Panc1 (cell line): ENCODE data around the gene SERTAD1. TPM values are rescaled to one million over a fixed set of nuclear protein-coding genes. Genes with fewer than 3 reads are reported as not detected.

Source experiments
- ATAC-seq: fragments of 200-7000 bp; cut with Tn5 transposase; 2 replicates; pipeline ENCODE4 v1.9.1; 2020; ENCODE audit warnings: mild to moderate bottlenecking, moderate library complexity
- BruUV-seq: library from RNA; stranded (reverse); fragments of 400-500 nt; replicated peaks from 2 replicates; lab custom pipeline; 2021; lab: Mats Ljungman, UMichigan
- CTCF ChIA-PET: fragments of 300-600 bp; sonication (Branson Sonifier 250); formaldehyde crosslinking; loops from one replicate; lab custom pipeline; 2022; ENCODE audit warnings: antibody characterized with exemption; lab: Charles Lee
- POLR2A ChIA-PET: fragments of 300-600 bp; sonication (Branson Sonifier 250); formaldehyde crosslinking; loops from one replicate; lab custom pipeline; 2022; ENCODE audit warnings: antibody characterized with exemption; lab: Charles Lee
- DNase-seq: peaks from one replicate; pipeline ENCODE4 v3.0.0-alpha.2; 2010; ENCODE audit warnings: low read depth, low spot score
- H3K27ac ChIP-seq: 2 replicates; pipeline ENCODE4 v1.5.1; 2011; ENCODE audit warnings: mild to moderate bottlenecking, low read length, inconsistent platforms
- H3K27me3 ChIP-seq: fragments of 200-500 bp; sonication (Bioruptor generic); 2 replicates; pipeline ENCODE4 v1.6.0; 2014; ENCODE audit warnings: low read length, inconsistent platforms; ENCODE audit not compliant: control insufficient read depth, insufficient read depth
- H3K36me3 ChIP-seq: fragments of 200-500 bp; sonication (Bioruptor generic); 2 replicates; pipeline ENCODE4 v1.5.1; 2014; ENCODE audit warnings: inconsistent platforms, mild to moderate bottlenecking, low read length, moderate library complexity; ENCODE audit not compliant: control insufficient read depth, insufficient read depth
- H3K4me1 ChIP-seq: 2 replicates; pipeline ENCODE4 v1.5.1; 2011; ENCODE audit warnings: inconsistent platforms, mild to moderate bottlenecking, low read length, moderate library complexity; ENCODE audit not compliant: control insufficient read depth, insufficient read depth
- H3K4me3 ChIP-seq, 2 experiments: 2 replicates each; pipeline ENCODE4 v1.5.1; 2011 to 2012; ENCODE audit warnings: low read depth in 2 of 2, low read length in 2 of 2, mild to moderate bottlenecking in 2 of 2, inconsistent platforms in 1 of 2, moderate library complexity in 1 of 2
- H3K9me3 ChIP-seq: fragments of 200-500 bp; sonication (Bioruptor generic); 2 replicates; pipeline ENCODE4 v1.5.1; 2014; ENCODE audit warnings: low read depth, mild to moderate bottlenecking, inconsistent platforms, low read length, moderate library complexity; ENCODE audit not compliant: control insufficient read depth, insufficient read depth
- CTCF ChIP-seq: fragments of 450-650 bp; IDR thresholded peaks from 2 replicates; pipeline ENCODE4 v1.5.1; 2017; ENCODE audit warnings: mild to moderate bottlenecking
- POLR2AphosphoS5 ChIP-seq: IDR thresholded peaks from 2 replicates; pipeline ENCODE4 v1.6.1; 2012; ENCODE audit warnings: mild to moderate bottlenecking, low read depth, low read length, moderate library complexity
- SIN3A ChIP-seq: IDR thresholded peaks from 2 replicates; pipeline ENCODE4 v1.6.1; 2012; ENCODE audit warnings: low read depth, mild to moderate bottlenecking, low read length, moderate library complexity, borderline replicate concordance; ENCODE audit not compliant: insufficient read depth
- TCF7L2 ChIP-seq: IDR thresholded peaks from 2 replicates; pipeline ENCODE4 v1.6.1; 2011; ENCODE audit warnings: mild to moderate bottlenecking, low read depth, low read length, inconsistent platforms
- in situ Hi-C: cut with HindIII; loops from 2 replicates; pipeline ENCODE4 v1.10.0; 2016; ENCODE audit warnings: low sequenced_read_pairs, low pct_unique_long_range_greater_than_20kb
- intact Hi-C: fragments of 100-400 bp; cut with micrococcal nuclease; formaldehyde crosslinking; loops from one replicate; pipeline ENCODE4 v1.10.0; 2022; ENCODE audit not compliant: unreplicated experiment
- total RNA-seq: library from RNA; stranded (reverse); gene quantifications from one replicate; pipeline ENCODE4 v1.2.1, GENCODE V29; 2021; ENCODE audit not compliant: unreplicated experiment
- TF ChIP-seq, protein P1 (sequence below), 2 experiments: IDR thresholded peaks; 2 replicates each; pipeline ENCODE4 v1.6.1; 2011 to 2012; ENCODE audit warnings: low read depth in 2 of 2, control low read depth in 1 of 2, low read length in 1 of 2, mild to moderate bottlenecking in 1 of 2, moderate library complexity in 1 of 2; ENCODE audit not compliant: insufficient read depth in 1 of 2

Gene SERTAD1
- total RNA-seq, 1 experiment from 2014 or later = 13.4 TPM

GRCh38 chr19:40392123-40392522 is 33.7 kb downstream of the SERTAD1 start:
- H3K4me3 ChIP-seq = no peak overlapping the region
- no peak overlapping the region for H3K27ac ChIP-seq
- no peaks in the 10 kb centered on the region for H3K9me3 ChIP-seq
- TF ChIP-seq, protein P1, sequence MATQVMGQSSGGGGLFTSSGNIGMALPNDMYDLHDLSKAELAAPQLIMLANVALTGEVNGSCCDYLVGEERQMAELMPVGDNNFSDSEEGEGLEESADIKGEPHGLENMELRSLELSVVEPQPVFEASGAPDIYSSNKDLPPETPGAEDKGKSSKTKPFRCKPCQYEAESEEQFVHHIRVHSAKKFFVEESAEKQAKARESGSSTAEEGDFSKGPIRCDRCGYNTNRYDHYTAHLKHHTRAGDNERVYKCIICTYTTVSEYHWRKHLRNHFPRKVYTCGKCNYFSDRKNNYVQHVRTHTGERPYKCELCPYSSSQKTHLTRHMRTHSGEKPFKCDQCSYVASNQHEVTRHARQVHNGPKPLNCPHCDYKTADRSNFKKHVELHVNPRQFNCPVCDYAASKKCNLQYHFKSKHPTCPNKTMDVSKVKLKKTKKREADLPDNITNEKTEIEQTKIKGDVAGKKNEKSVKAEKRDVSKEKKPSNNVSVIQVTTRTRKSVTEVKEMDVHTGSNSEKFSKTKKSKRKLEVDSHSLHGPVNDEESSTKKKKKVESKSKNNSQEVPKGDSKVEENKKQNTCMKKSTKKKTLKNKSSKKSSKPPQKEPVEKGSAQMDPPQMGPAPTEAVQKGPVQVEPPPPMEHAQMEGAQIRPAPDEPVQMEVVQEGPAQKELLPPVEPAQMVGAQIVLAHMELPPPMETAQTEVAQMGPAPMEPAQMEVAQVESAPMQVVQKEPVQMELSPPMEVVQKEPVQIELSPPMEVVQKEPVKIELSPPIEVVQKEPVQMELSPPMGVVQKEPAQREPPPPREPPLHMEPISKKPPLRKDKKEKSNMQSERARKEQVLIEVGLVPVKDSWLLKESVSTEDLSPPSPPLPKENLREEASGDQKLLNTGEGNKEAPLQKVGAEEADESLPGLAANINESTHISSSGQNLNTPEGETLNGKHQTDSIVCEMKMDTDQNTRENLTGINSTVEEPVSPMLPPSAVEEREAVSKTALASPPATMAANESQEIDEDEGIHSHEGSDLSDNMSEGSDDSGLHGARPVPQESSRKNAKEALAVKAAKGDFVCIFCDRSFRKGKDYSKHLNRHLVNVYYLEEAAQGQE (IDR thresholded peaks at IDR 0.05; ENCODE audit: insufficient read depth in 1 of 2, low read depth in 2 of 2, low read length in 1 of 2) = no peak
- TF ChIP-seq POLR2AphosphoS5 (no peak), SIN3A (no peak), CTCF (no peak), TCF7L2 (no peak)
- POLR2A ChIA-PET = no interaction called here
- H3K27me3 ChIP-seq = no peaks in the 10 kb centered on the region
- intact Hi-C loops (no loop called here), in situ Hi-C loops (no loop called here)
- DNase-seq (no peak), ATAC-seq (no peak)
- no peaks in the 10 kb centered on the region for H3K36me3 ChIP-seq
- CTCF ChIA-PET = no interaction called here
- no peaks in the 10 kb centered on the region for H3K4me1 ChIP-seq
- no TSS peak for BruUV-seq

DNA sequence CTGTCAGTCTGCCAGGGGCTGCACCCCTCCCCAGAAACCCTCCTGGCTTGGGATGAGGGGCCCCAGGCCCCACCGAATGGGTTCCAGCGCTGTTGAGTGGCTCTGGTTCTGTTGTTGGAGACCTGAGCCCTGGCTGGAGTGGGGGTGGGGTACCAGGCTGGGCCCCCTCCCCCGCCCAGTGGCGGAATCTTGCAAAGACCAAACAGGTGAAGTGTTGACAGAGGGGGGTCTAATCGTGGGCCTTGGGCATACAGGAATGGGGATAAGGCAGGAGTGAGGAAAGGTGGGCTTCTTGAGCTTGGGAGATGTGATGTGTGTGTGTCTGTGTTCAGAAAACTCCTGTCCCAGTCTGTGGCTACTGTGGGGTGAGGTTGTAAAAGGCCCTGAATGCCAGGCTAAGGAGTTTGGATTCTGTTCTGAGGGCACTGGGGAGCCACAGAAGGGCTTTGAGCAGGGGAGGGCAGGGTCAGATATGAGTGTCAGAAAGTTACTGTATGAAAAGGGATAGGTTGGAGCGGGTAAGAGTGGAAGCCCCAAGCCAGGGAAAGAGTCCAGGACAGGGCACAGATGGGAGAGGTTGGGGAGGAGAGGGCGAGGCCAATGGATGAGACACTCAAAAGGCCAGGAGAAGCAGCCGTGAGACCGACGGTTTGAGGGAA is 35.6 kb downstream of the SERTAD1 start, which contains the start of gene HIPK4:
HIPK4 (minus strand) TSS at position 98 of the 659 bp plus-strand sequence. CDS start 279 bp downstream, outside the sequence.
- POLR2A ChIA-PET = no interaction called here
- no peaks in the 10 kb centered on the region for H3K36me3 ChIP-seq
- no peak for DNase-seq

More for the DNA sequence above, 35.6 kb downstream of the SERTAD1 start, which contains the start of gene HIPK4:
- CTCF ChIA-PET = no interaction called here
- Histone ChIP-seq H3K9me3 (no peaks in the 10 kb centered on the region), H3K27me3 (no peaks in the 10 kb centered on the region), H3K4me3 (no peak within 1 kb of the TSS), H3K27ac (no peak within 1 kb of the TSS), H3K4me1 (no peaks in the 10 kb centered on the region)
- TF ChIP-seq CTCF (no peak), TCF7L2 (no peak), SIN3A (no peak), POLR2AphosphoS5 (no peak)
- TF ChIP-seq, protein P1 (IDR thresholded peaks at IDR 0.05; ENCODE audit: insufficient read depth in 1 of 2, low read depth in 2 of 2, low read length in 1 of 2) = no peak
- in situ Hi-C loops (no loop called here), intact Hi-C loops (no loop called here)
- no TSS peak for BruUV-seq
- no peak for ATAC-seq
